Hepatocyte (in vitro differentiated cells): ENCODE data around the gene FES. TPM values are rescaled to one million over a fixed set of nuclear protein-coding genes. Genes with fewer than 3 reads are reported as not detected.
A peak's percentile ranks its signal among the peaks of the same experiment; 100 is the strongest.
"Not testable (repeated sequence)": the region's sequence is repeated elsewhere in the genome, so short reads cannot be mapped to it uniquely, and the experiment has no call there.

Experiments used
- DNase-seq: peaks from one replicate; pipeline ENCODE4 v3.0.0-alpha.2; 2016; ENCODE audit warnings: low spot score
- H2AFZ ChIP-seq: fragments of 200-600 bp; sonication (generic); 2 replicates; pipeline ENCODE4 v1.6.0; 2016; ENCODE audit warnings: antibody characterized with exemption, mild to moderate bottlenecking
- H3K27ac ChIP-seq: fragments of 200-600 bp; sonication (generic); 2 replicates; pipeline ENCODE4 v1.5.1; 2016; ENCODE audit warnings: mild to moderate bottlenecking
- H3K27me3 ChIP-seq: fragments of 200-600 bp; sonication (generic); 2 replicates; pipeline ENCODE4 v1.6.1; 2016
- H3K36me3 ChIP-seq: fragments of 200-600 bp; sonication (generic); replicated peaks from 2 replicates; pipeline ENCODE4 v1.5.1; 2016; ENCODE audit warnings: low read depth; ENCODE audit not compliant: insufficient read depth
- H3K4me1 ChIP-seq: fragments of 200-600 bp; sonication (generic); 2 replicates; pipeline ENCODE4 v1.5.1; 2016; ENCODE audit warnings: mild to moderate bottlenecking, moderate library complexity; ENCODE audit not compliant: insufficient read depth
- H3K4me2 ChIP-seq: fragments of 200-600 bp; sonication (generic); 2 replicates; pipeline ENCODE4 v1.6.0; 2016
- H3K4me3 ChIP-seq: fragments of 200-600 bp; sonication (generic); 2 replicates; pipeline ENCODE4 v1.5.1; 2016; ENCODE audit warnings: mild to moderate bottlenecking
- H3K79me2 ChIP-seq: fragments of 200-600 bp; sonication (generic); 2 replicates; pipeline ENCODE4 v1.6.0; 2017; ENCODE audit warnings: mild to moderate bottlenecking
- H3K9me2 ChIP-seq: fragments of 200-600 bp; sonication (generic); replicated peaks from 2 replicates; pipeline ENCODE4 v1.6.0; 2017; ENCODE audit warnings: mild to moderate bottlenecking; ENCODE audit not compliant: insufficient read depth
- H3K9me3 ChIP-seq: fragments of 200-600 bp; sonication (generic); 2 replicates; pipeline ENCODE4 v1.5.1; 2016; ENCODE audit warnings: low read depth, mild to moderate bottlenecking
- H4K20me1 ChIP-seq: fragments of 200-600 bp; sonication (generic); 2 replicates; pipeline ENCODE4 v1.6.0; 2016; ENCODE audit warnings: mild to moderate bottlenecking; ENCODE audit not compliant: insufficient read depth, poor library complexity, severe bottlenecking
- CTCF ChIP-seq: fragments of 200-600 bp; sonication (generic); IDR thresholded peaks from 2 replicates; pipeline ENCODE4 v1.5.1; 2016; ENCODE audit warnings: antibody characterized with exemption, mild to moderate bottlenecking; ENCODE audit not compliant: poor library complexity
- EZH2 ChIP-seq: fragments of 200-600 bp; sonication (generic); IDR thresholded peaks from 2 replicates; pipeline ENCODE4 v1.6.1; 2016; ENCODE audit warnings: antibody characterized with exemption, mild to moderate bottlenecking, borderline replicate concordance
- EZH2phosphoT487 ChIP-seq: fragments of 200-600 bp; sonication (generic); IDR thresholded peaks from one replicate; pipeline ENCODE4 v1.6.1; 2018; ENCODE audit warnings: antibody characterized with exemption, mild to moderate bottlenecking, low read depth, moderate library complexity; ENCODE audit not compliant: unreplicated experiment, severe bottlenecking
- WGBS: methylation state at CpG from one replicate; pipeline ENCODE4 v1.1.6; 2016; ENCODE audit warnings: low lambda C conversion rate; ENCODE audit errors: missing lambda C conversion rate; 5-methylcytosine and 5-hydroxymethylcytosine counted together
- polyA plus RNA-seq: library from polyadenylated mRNA; unstranded; fragments of >200 nt; fragmentation: Nextera tagmentation; extraction: Ambion mirVana; gene quantifications from 2 replicates; pipeline ENCODE4 v1.2.1, GENCODE V29; 2016
- total RNA-seq: library from RNA; depleted of rRNA; stranded (reverse); fragments of >200 nt; gene quantifications from 2 replicates; pipeline ENCODE4 v1.2.3, GENCODE V29; 2014

FES gene
- total and polyA plus RNA-seq, 2 experiments from 2014 or later = 7.3 to 13.5 TPM

- Histone ChIP-seq H4K20me1 (no peaks in the 10 kb centered on the region), H2AFZ (no peak overlapping the region), H3K4me2 (no peak overlapping the region), H3K4me3 (no peak overlapping the region), H3K9me3 (no peaks in the 10 kb centered on the region), H3K9me2 (no peaks in the 10 kb centered on the region), H3K4me1 (no peaks in the 10 kb centered on the region), H3K27ac (no peak overlapping the region), H3K36me3 (no peaks in the 10 kb centered on the region), H3K27me3 (no peaks in the 10 kb centered on the region), H3K79me2 (no peaks in the 10 kb centered on the region)
- DNase-seq = no peak
- WGBS = 91% methylated on average over 5 of the region's 5 CpGs
- no peak for TF ChIP-seq EZH2phosphoT487
These were observed 40.1 kb downstream of the FES start for GRCh38 chr15:90924375-90924774.

GRCh38 chr15:90926766-90927165, 42.5 kb downstream of the FES start:
- not testable (repeated sequence) for H3K9me2 ChIP-seq, H3K36me3 ChIP-seq, H3K4me2 ChIP-seq, H3K79me2 ChIP-seq, H3K4me1 ChIP-seq, H3K9me3 ChIP-seq, DNase-seq, H3K27ac ChIP-seq, H3K4me3 ChIP-seq, H4K20me1 ChIP-seq, H2AFZ ChIP-seq, H3K27me3 ChIP-seq
- 93% methylated on average over 10 of the region's 10 CpGs for WGBS

GRCh38 chr15:90928106-90928505, 43.8 kb downstream of the FES start:
- not testable (repeated sequence) for H3K4me2 ChIP-seq, H3K27me3 ChIP-seq, H2AFZ ChIP-seq, H3K9me3 ChIP-seq, H3K4me1 ChIP-seq, H4K20me1 ChIP-seq, H3K9me2 ChIP-seq, DNase-seq, H3K36me3 ChIP-seq, H3K27ac ChIP-seq, H3K4me3 ChIP-seq, H3K79me2 ChIP-seq
- 95% methylated on average over 7 of the region's 7 CpGs for WGBS

- no peak overlapping the region for H3K4me2 ChIP-seq
- H3K79me2 ChIP-seq = no peaks in the 10 kb centered on the region
- no peaks in the 10 kb centered on the region for H4K20me1 ChIP-seq
- H3K9me3 ChIP-seq = no peaks in the 10 kb centered on the region
- H3K9me2 ChIP-seq = no peaks in the 10 kb centered on the region
- no peaks in the 10 kb centered on the region for H3K27me3 ChIP-seq
- no peak overlapping the region for H3K4me3 ChIP-seq
- WGBS = 95% methylated on average over 21 of the region's 21 CpGs
- peaks cover 1% of the 10 kb centered on the region for H3K4me1 ChIP-seq
- no peak for DNase-seq
- TF ChIP-seq EZH2phosphoT487 = no peak
- TF ChIP-seq CTCF = no peak
- no peak for TF ChIP-seq EZH2
- no peak overlapping the region for H3K27ac ChIP-seq
- no peak overlapping the region for H2AFZ ChIP-seq
- no peaks in the 10 kb centered on the region for H3K36me3 ChIP-seq
These were observed 45.1 kb downstream of the FES start for GRCh38 chr15:90929246-90930019.

- 93% methylated on average over 15 of the region's 15 CpGs for WGBS
- Histone ChIP-seq H3K79me2 (peaks cover 8% of the 10 kb centered on the region), H3K4me2 (peak overlapping the region; percentile 90), H2AFZ (no peak overlapping the region), H3K9me3 (no peaks in the 10 kb centered on the region), H4K20me1 (no peaks in the 10 kb centered on the region), H3K36me3 (no peaks in the 10 kb centered on the region), H3K27me3 (no peaks in the 10 kb centered on the region), H3K27ac (no peak overlapping the region), H3K4me3 (no peak overlapping the region), H3K4me1 (peaks cover 5% of the 10 kb centered on the region), H3K9me2 (no peaks in the 10 kb centered on the region)
- TF ChIP-seq EZH2 (no peak), CTCF (no peak), EZH2phosphoT487 (no peak)
- DNase-seq = no peak
These were observed 46.7 kb downstream of the FES start for GRCh38 chr15:90930861-90931574.
